ENCODE data around the gene DAGLB.
A peak's percentile ranks its signal among the peaks of the same experiment; 100 is the strongest.

DAGLB gene

DNA sequence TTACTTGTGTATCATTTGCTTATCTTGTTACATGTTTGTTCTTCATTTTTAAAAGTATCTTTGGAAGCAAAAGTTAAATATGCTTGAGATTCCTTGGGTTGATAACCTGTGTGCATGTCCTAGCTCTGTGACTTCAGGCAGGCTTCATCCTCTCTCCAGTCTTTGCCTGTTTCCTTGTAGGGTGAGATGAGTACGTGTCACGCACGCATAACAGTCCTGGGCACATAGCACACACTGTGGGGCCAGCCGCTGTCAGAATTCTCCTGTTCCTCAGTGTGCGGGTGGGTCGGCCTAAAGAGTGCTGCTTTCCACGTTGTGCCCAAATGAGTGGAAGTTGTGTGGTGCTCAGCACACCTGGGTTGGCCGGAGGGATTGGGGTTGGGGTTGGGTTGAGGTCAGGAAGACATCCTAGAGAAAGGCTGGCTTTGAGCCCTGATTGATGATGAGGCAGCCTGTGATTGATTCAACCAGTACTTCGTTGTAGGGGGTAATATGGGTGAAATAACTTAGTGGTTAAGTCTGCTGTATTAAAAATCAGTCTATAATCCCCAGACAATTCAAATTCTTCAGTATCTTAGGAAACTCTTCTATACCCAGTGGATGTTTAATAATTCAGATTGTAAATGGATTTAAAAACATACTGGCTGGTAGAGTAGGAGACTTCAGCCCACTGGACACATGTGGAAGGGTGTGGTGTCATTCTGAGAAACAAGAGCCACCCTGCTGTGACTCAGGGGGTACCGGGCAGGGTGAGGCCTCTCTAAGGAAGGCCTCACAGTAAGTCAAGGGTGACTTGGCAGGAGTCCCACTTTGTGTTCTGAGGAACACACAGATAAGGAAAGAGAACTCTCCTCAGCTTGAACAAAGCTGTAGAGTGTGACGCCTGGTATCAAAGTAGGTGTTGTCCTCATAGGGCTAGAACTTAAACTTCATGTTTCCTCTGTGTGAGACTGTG is 54.8 kb downstream of the DAGLB start:
- peak; percentile 96 for DNase-seq (ENCODE audit: low read depth)
- H3K4me3 ChIP-seq (ENCODE audit: control insufficient read depth, low read depth, low read length), result no peak overlapping the region
- TF ChIP-seq, protein P1, sequence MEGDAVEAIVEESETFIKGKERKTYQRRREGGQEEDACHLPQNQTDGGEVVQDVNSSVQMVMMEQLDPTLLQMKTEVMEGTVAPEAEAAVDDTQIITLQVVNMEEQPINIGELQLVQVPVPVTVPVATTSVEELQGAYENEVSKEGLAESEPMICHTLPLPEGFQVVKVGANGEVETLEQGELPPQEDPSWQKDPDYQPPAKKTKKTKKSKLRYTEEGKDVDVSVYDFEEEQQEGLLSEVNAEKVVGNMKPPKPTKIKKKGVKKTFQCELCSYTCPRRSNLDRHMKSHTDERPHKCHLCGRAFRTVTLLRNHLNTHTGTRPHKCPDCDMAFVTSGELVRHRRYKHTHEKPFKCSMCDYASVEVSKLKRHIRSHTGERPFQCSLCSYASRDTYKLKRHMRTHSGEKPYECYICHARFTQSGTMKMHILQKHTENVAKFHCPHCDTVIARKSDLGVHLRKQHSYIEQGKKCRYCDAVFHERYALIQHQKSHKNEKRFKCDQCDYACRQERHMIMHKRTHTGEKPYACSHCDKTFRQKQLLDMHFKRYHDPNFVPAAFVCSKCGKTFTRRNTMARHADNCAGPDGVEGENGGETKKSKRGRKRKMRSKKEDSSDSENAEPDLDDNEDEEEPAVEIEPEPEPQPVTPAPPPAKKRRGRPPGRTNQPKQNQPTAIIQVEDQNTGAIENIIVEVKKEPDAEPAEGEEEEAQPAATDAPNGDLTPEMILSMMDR (conservative IDR thresholded peaks at IDR 0.05; ENCODE audit: control insufficient read depth, insufficient read depth, low read depth, low read length), result no peak

DNA sequence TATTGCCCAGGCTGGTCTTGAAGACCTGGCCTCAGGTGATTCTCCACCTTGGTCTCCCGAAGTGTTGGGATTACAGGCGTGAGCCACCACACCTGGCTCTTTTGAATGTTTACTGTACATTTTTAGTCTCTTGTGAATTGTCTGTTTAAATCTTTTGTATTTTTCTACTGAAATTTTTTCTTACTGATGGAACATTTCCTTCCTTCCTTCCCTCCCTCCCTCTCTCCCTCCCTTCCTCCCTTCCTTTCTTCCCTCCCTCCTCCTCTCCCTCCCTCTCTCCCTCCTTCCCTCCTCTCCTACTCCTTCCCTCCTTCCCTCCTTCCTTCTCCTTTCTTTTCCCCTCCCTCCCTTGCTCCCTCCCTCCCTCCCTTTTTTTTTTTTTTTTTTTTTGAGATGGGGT is 58.0 kb downstream of the DAGLB start:
- TF ChIP-seq, protein P1 (conservative IDR thresholded peaks at IDR 0.05; ENCODE audit: control insufficient read depth, insufficient read depth, low read depth, low read length), result no peak
- DNase-seq (ENCODE audit: low read depth), result no peak
- no peak overlapping the region for H3K4me3 ChIP-seq (ENCODE audit: control insufficient read depth, low read depth, low read length)

GRCh38 chr7:6387734-6388294 is 59.9 kb downstream of the DAGLB start:
- no peak for DNase-seq (ENCODE audit: low read depth)
- no peak overlapping the region for H3K4me3 ChIP-seq (ENCODE audit: control insufficient read depth, low read depth, low read length)
- TF ChIP-seq, protein P1 (conservative IDR thresholded peaks at IDR 0.05; ENCODE audit: control insufficient read depth, insufficient read depth, low read depth, low read length), result no peak

GRCh38 chr7:6386779-6387178 is 61.0 kb downstream of the DAGLB start:
- H3K4me3 ChIP-seq (ENCODE audit: control insufficient read depth, low read depth, low read length), result no peak overlapping the region
- TF ChIP-seq, protein P1 (conservative IDR thresholded peaks at IDR 0.05; ENCODE audit: control insufficient read depth, insufficient read depth, low read depth, low read length), result no peak
- no peak for DNase-seq (ENCODE audit: low read depth)

- H3K4me3 ChIP-seq (ENCODE audit: control insufficient read depth, low read depth, low read length), result no peak overlapping the region
- TF ChIP-seq, protein P1 (conservative IDR thresholded peaks at IDR 0.05; ENCODE audit: control insufficient read depth, insufficient read depth, low read depth, low read length), result no peak
- DNase-seq (ENCODE audit: low read depth), result no peak
Observed at GRCh38 chr7:6385909-6386560, 61.7 kb downstream of the DAGLB start.

- H3K4me3 ChIP-seq (ENCODE audit: control insufficient read depth, low read depth, low read length), result no peak overlapping the region
- TF ChIP-seq, protein P1 (conservative IDR thresholded peaks at IDR 0.05; ENCODE audit: control insufficient read depth, insufficient read depth, low read depth, low read length), result no peak
- DNase-seq (ENCODE audit: low read depth), result peak; percentile 95
Observed at GRCh38 chr7:6385110-6385781, 62.5 kb downstream of the DAGLB start.
